Endodermal cell (in vitro differentiated cells): Measurements from ENCODE around the gene ZBTB20. TPM values are rescaled to one million over a fixed set of nuclear protein-coding genes. Genes with fewer than 3 reads are reported as not detected.

ENCODE experiments used
- DNase-seq: peaks from one replicate; pipeline ENCODE4 v3.0.0-alpha.2; 2017
- H3K27ac ChIP-seq: 2 replicates; pipeline ENCODE4 v1.5.1; 2013; ENCODE audit warnings: mild to moderate bottlenecking, low read depth, low read length, moderate library complexity
- H3K27me3 ChIP-seq: 2 replicates; pipeline ENCODE4 v1.6.1; 2013; ENCODE audit warnings: mild to moderate bottlenecking, low read length, moderate library complexity; ENCODE audit not compliant: insufficient read depth, control insufficient read depth, poor library complexity, severe bottlenecking
- H3K36me3 ChIP-seq: 2 replicates; pipeline ENCODE4 v1.7.0; 2013; ENCODE audit warnings: mild to moderate bottlenecking, low read length, moderate library complexity; ENCODE audit not compliant: control insufficient read depth, insufficient read depth
- H3K4me1 ChIP-seq: one replicate; pipeline ENCODE4 v1.7.0; 2013; ENCODE audit warnings: low read length; ENCODE audit not compliant: control insufficient read depth, insufficient read depth
- H3K4me3 ChIP-seq: 2 replicates; pipeline ENCODE4 v1.5.1; 2013; ENCODE audit warnings: mild to moderate bottlenecking, low read length, moderate library complexity
- H3K9ac ChIP-seq: 2 replicates; pipeline ENCODE4 v1.6.1; 2013; ENCODE audit warnings: mild to moderate bottlenecking, low read length, moderate library complexity; ENCODE audit not compliant: poor library complexity, severe bottlenecking; ENCODE audit errors: extremely low read depth
- H3K9me3 ChIP-seq: 2 replicates; pipeline ENCODE4 v1.6.1; 2013; ENCODE audit warnings: mild to moderate bottlenecking, low read length, moderate library complexity; ENCODE audit not compliant: control insufficient read depth
- H3K27ac Mint-ChIP-seq: 2 replicates; pipeline ENCODE4 v1.8.0; 2020; ENCODE audit warnings: mixed read lengths
- H3K27me3 Mint-ChIP-seq: 2 replicates; pipeline ENCODE4 v1.8.0; 2021; ENCODE audit warnings: mild to moderate bottlenecking, mixed read lengths; ENCODE audit not compliant: insufficient read depth
- H3K36me3 Mint-ChIP-seq: 2 replicates; pipeline ENCODE4 v1.8.0; 2020; ENCODE audit warnings: low read depth, mixed read lengths
- H3K4me1 Mint-ChIP-seq: 2 replicates; pipeline ENCODE4 v1.8.0; 2020; ENCODE audit warnings: mixed read lengths
- H3K4me3 Mint-ChIP-seq: 2 replicates; pipeline ENCODE4 v1.8.0; 2020; ENCODE audit warnings: mild to moderate bottlenecking, moderate library complexity, mixed read lengths
- H3K9me3 Mint-ChIP-seq: 2 replicates; pipeline ENCODE4 v1.8.0; 2020; ENCODE audit warnings: mild to moderate bottlenecking, mixed read lengths
- WGBS, 2 experiments: methylation state at CpG; one replicate each; pipeline versions ENCODE4 v1.1.5 to v1.1.7; 2013; ENCODE audit warnings: missing lambda C conversion rate in 2 of 2, mixed read lengths in 1 of 2; ENCODE audit not compliant: insufficient coverage in 1 of 2, insufficient read length in 1 of 2; 5-methylcytosine and 5-hydroxymethylcytosine counted together
- total RNA-seq, 2 donors: library from RNA; stranded (reverse); fragmentation: NEBNext Ultra II Directional in 1 of 2; extraction: Animal tissue kit (Norgen Biotek cat#: 25700) in 1 of 2; gene quantifications; 2 replicates in 1 of 2; 3 replicates in 1 of 2; pipeline ENCODE4 v1.2.1, GENCODE V29; 2021
- TF ChIP-seq, protein P1 (sequence below): fragments of 200-600 bp; sonication (generic); conservative IDR thresholded peaks from 2 replicates; pipeline ENCODE4 v1.5.0; 2021; ENCODE audit warnings: antibody characterized with exemption, mild to moderate bottlenecking

The ZBTB20 gene
- total RNA-seq, 2 donors from 2014 or later, result 1.6 to 2.9 TPM

DNA sequence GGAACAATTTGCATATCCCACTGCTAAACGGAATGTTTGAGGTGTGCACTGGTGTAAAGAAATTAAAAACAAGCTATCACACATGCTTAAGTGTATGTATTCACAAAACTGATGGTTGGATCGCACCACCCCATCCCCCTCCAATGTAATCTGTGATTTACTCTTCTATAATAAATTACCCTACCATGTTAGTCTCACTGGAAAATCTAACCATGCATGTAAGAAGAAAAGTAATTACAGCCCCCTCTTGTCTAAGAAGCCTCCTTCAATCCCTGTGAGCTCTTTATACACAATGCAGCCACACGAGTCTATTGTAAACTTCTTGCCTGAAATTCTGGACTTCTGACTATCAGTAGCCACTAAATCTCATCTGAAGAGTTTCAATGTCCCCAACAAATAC, 173.6 kb downstream of the ZBTB20 start:
- H3K36me3 Mint-ChIP-seq, result no peaks in the 10 kb centered on the region
- Histone ChIP-seq H3K9me3 (no peaks in the 10 kb centered on the region), H3K36me3 (no peaks in the 10 kb centered on the region), H3K27me3 (no peaks in the 10 kb centered on the region), H3K4me3 (no peak overlapping the region), H3K4me1 (no peaks in the 10 kb centered on the region), H3K9ac (no peak overlapping the region), H3K27ac (no peak overlapping the region)
- H3K4me1 Mint-ChIP-seq, result no peaks in the 10 kb centered on the region
- H3K4me3 Mint-ChIP-seq, result no peak overlapping the region
- no peak overlapping the region for H3K27ac Mint-ChIP-seq
- WGBS, 2 experiments, result 85 to 86% methylated on average over 1 to 3 of the region's 3 CpGs
- TF ChIP-seq, protein P1, sequence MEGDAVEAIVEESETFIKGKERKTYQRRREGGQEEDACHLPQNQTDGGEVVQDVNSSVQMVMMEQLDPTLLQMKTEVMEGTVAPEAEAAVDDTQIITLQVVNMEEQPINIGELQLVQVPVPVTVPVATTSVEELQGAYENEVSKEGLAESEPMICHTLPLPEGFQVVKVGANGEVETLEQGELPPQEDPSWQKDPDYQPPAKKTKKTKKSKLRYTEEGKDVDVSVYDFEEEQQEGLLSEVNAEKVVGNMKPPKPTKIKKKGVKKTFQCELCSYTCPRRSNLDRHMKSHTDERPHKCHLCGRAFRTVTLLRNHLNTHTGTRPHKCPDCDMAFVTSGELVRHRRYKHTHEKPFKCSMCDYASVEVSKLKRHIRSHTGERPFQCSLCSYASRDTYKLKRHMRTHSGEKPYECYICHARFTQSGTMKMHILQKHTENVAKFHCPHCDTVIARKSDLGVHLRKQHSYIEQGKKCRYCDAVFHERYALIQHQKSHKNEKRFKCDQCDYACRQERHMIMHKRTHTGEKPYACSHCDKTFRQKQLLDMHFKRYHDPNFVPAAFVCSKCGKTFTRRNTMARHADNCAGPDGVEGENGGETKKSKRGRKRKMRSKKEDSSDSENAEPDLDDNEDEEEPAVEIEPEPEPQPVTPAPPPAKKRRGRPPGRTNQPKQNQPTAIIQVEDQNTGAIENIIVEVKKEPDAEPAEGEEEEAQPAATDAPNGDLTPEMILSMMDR, result no peak
- H3K9me3 Mint-ChIP-seq, result no peaks in the 10 kb centered on the region
- DNase-seq, result no peak
- H3K27me3 Mint-ChIP-seq, result no peaks in the 10 kb centered on the region

DNA sequence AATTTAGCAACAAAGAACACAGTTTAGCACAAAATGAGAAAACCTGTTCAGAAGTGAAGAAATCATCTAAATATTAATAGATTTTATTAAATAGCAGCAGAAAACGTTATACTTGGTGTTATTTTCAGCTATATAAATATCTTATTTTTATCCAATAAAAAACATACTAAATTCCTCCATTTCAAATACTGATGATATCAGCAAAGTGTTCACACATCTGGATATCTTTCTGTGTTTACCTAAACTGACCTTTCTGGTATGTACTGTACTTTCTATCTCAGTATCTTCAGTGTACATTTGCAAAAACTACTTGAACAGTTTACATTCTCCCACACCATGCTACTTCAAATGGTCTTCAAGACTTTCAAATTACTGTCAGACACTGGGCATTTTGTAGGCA, 179.9 kb downstream of the ZBTB20 start:
- Mint-ChIP-seq H3K27ac (no peak overlapping the region), H3K4me3 (no peak overlapping the region), H3K4me1 (no peaks in the 10 kb centered on the region), H3K36me3 (no peaks in the 10 kb centered on the region), H3K27me3 (peaks cover 1% of the 10 kb centered on the region), H3K9me3 (no peaks in the 10 kb centered on the region)
- DNase-seq, result no peak
- WGBS, 2 experiments, result no CpG with 5 or more reads among the region's 1 CpG
- Histone ChIP-seq H3K4me1 (no peaks in the 10 kb centered on the region), H3K4me3 (no peak overlapping the region), H3K9me3 (no peaks in the 10 kb centered on the region), H3K27ac (no peak overlapping the region), H3K36me3 (no peaks in the 10 kb centered on the region), H3K27me3 (peaks cover 11% of the 10 kb centered on the region), H3K9ac (no peak overlapping the region)
- TF ChIP-seq, protein P1, result no peak

DNA sequence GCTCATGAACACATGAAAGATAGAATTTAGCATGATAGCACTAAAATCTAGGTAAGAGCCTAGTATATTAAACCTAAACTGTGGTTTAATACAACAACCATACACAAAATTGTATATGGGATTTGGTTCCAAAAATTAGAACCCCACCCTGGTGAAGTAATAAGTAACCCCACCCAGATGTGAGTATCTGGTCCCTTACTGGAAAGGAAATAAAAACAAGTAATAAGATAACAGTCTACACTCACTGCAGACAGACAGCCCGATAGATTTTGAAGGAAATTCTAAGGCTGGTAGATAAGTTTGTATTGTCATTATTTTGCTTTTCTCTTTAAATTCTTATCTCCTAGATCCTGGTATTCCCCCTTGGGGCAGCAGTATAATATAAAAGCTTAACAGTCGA, 184.9 kb downstream of the ZBTB20 start:
- Histone ChIP-seq H3K9ac (no peak overlapping the region), H3K27me3 (peaks cover 51% of the 10 kb centered on the region), H3K9me3 (no peaks in the 10 kb centered on the region), H3K4me3 (no peak overlapping the region), H3K27ac (no peak overlapping the region), H3K36me3 (no peaks in the 10 kb centered on the region), H3K4me1 (no peaks in the 10 kb centered on the region)
- H3K4me3 Mint-ChIP-seq, result no peak overlapping the region
- TF ChIP-seq, protein P1, result no peak
- 91% methylated on average over 1 of the region's 2 CpGs; no CpG with 5 or more reads in 1 of the 2 experiments for WGBS, 2 experiments
- no peaks in the 10 kb centered on the region for H3K9me3 Mint-ChIP-seq
- H3K27me3 Mint-ChIP-seq, result peaks cover 20% of the 10 kb centered on the region
- peaks cover 5% of the 10 kb centered on the region for H3K4me1 Mint-ChIP-seq
- DNase-seq, result no peak
- no peaks in the 10 kb centered on the region for H3K36me3 Mint-ChIP-seq
- H3K27ac Mint-ChIP-seq, result no peak overlapping the region
